Stimulated activated CD8-positive, alpha-beta memory T cell treated with anti-CD3 and anti-CD28 coated beads, Interleukin-4, amount 100 ng/mL, for 1 hour (primary cell): ENCODE results near the gene HS3ST3A1.
"Not testable (repeated sequence)": the region's sequence is repeated elsewhere in the genome, so short reads cannot be mapped to it uniquely, and the experiment has no call there.

Experiments
- DNase-seq, 2 donors: peaks; one replicate each; pipeline ENCODE4 v3.0.0-alpha.2; 2020; ENCODE audit warnings: low read depth in 2 of 2, low spot score in 1 of 2

Gene HS3ST3A1

DNA sequence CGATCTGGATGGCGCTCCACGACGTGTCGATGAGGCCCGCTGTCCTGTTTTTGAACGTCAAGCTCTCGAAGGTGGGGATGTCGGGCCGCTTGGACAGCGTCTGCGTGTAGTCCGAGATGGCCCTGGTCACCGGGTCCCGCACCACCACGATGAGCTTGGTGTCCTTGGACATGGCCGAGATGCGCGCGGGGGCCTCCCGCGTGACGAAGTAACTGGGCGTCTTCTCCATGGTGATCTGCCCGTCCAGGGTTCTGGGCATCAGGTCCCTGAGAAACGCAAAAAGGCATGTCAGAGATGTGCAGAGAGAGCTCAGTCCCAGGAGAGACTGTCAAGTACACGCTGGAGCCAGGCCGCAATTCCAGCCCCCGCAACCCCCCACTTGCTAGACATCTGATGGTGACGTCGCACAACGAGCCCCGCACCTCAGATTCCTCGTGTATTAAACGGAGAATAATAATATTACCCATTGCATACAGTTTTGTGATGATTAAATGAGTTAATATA, 105.1 kb downstream of the HS3ST3A1 start:
- DNase-seq = not testable (repeated sequence)

DNA sequence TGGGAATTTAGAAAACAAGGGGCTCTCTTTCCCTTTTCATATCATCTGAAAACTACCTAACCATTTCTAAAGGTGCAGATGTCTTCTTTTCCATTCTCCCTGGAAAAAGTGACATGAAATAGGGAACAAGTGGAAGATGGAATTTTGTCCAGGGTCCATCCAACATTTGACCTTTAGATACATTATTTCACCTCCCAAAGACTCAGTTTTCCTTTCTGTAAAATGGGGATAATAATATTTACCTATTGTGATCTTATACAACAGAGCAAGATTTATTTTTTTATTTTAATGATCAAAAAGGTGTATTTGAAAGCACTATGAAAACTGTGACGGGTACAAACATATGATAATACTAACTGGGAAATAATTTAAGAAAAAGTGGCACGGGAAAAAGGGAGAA, 106.3 kb downstream of the HS3ST3A1 start:
- DNase-seq = no peak

DNA sequence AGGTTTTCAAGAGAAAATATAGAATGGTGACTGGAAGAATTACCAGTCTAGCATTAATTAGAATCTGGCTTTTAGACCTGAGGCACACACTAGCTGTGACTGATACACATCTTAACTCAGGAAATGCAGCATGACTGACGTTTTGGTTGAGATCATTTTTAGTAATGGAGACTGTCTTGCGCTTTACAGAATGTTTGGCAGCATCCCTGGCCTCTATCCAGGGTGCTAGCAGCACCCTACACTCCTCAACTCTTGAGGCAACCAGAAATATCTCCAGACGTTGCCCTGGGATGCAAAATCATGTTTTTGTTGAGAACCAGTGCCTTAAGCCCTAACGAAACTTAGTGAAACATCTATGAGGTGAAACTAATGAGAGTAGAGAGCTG, 109.0 kb downstream of the HS3ST3A1 start:
- DNase-seq = no peak

DNA sequence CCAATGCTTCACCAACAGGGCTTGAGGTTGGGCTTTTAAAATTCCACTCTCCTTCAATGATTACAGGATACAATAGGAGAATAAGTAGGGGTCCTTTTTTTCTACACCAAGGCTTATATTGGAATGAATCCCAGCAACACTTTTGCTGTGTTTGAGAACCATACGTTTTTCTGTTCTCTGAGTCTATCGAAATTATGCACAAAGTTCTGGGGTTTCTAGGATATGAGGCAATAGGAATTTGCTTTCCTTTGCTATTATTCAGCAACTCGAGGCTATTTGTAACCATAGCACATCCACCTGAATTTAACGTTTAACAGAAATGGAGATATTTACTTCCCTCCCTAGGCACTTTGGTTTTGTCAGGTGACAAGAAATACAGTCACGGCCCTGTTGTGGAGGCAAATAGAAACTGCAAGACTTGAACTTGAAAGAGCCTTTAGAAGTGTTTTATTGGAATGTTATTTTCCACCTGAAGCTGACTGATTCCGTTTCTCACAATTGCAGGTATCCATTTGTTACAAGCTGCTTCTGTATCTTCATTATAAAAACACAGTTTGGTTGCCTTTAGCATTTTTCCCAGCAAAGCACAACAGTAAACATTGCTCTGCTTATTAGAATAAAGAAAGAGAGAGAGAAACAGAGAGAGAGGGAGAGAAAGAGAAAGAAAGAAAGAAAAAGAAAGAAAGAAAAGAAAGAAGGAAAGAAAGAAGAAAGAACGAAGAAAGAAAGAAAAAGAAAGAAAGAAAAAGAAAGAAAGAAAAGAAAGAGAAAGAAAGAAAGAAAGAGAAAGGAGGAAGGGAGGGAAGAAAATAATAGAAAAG, 109.6 kb downstream of the HS3ST3A1 start:
- no peak for DNase-seq

DNA sequence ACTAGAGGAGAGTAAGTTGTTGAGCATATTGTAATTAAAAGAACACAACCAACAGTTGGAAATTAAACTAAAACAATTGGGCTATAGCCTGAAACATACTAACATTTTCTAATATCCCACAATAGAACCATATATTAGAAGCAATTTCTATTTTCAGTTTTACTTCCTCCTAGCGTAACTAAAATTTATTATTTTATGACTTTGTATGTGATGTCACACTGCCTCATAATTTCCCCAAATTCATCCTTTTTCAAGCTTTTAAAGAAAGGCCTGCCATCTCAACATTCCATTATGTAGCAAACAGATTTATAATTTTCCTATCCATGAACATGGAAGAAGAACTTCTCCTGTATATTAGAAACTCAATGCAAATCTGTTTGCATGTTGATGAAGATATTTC, 110.2 kb downstream of the HS3ST3A1 start:
- DNase-seq = no peak

DNA sequence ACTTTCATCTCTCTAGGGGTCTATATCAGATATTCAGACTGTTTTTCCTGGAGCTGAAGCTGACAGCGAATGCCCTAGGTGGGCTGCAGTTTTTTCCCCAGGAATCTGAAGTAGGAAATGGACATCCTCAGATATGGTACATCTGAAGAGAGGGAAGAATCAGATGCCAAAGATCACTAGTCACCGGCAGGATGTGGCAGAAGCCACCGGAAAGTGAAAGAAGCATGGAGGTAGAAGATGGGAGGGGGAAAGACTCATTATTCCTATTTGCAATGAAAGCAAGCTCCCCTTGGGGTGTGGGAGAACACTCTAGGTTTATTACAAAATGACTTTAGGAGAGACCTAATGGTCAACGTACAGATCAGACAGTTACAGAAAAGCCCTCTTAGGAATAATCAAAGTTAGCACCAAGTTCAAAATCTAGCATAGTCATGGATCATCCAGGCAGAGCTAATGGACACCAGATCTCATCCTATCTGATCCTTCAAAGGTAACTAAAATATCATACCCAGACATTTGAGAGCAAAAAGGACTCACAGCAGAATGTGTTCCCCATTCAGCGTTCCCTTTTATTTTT, 110.7 kb downstream of the HS3ST3A1 start:
- DNase-seq = no peak

DNA sequence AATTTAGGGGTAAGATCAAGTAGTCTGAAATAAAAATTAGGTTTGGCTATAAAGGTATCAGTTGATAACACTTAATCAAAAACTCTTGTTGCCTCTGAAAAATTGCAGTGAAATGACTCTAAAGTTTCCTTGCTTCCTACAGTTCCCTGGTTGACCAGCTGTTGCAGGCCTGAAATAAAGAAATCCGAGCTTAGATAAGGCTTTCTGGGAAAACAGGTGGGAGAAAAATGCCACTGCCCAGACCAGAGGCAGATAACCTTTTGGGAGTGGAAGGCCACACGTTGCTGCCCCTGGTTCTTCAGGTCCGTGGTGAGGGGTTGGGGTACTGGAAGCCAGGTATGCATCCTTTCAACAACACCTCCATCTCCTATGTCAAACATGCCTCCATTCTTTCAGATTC, 111.3 kb downstream of the HS3ST3A1 start:
- no peak for DNase-seq

DNA sequence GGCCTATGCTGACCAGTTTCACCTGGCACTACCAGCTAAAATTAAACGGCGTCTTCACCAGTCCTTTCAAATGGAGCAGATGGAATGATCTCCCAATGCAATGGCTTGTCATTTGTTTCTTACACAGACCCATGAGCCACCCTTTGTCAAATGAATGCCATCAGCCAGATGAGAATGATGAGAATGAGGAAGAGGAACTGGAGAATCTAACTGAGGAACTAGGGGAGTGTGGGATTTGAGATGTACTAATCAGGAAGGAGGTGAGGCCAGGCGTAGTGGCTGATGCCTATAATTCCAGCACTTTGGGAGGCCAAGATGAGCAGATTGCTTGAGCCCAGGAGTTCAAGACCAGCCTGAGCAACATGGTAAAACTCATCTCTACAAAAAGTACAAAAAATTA, 116.4 kb downstream of the HS3ST3A1 start:
- no peak for DNase-seq

DNA sequence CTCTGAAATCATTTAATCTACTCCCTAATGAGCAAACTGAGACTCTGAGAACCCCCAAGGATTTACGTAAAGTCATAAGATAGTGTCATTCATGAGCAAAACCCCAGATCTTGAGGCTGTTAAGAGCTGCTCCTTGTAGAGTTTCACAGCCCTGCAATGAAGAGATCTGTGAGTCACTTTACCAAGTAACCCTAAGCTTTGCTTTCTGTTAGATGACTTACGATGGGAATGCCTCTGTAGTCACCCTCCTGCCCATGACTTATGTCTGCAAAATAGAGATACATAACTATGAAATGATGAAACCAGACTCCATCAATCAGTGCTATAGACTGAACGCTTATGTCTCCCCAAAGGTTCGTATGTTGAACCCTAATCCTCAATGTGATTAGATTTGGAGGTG, 117.7 kb downstream of the HS3ST3A1 start:
- no peak for DNase-seq

DNA sequence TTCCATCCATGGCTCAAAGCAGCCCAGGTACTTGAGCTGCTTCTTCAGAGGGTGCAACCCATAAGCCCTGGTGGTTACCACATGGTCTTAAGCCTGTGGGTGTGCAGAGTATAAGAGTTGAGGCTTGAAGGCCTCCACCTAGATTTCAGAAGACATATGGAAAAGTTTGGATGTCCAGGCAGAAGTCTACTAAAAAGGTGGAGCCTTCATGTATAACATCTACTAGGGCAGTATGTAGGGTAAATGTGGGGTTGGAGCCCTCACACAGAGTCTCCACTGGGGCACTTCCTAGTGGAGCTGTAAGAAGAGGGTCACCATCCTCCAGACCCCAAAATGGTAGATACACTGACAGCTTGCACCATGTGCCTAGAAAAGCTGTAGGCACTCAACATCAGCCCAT, 120.9 kb downstream of the HS3ST3A1 start:
- no peak for DNase-seq

DNA sequence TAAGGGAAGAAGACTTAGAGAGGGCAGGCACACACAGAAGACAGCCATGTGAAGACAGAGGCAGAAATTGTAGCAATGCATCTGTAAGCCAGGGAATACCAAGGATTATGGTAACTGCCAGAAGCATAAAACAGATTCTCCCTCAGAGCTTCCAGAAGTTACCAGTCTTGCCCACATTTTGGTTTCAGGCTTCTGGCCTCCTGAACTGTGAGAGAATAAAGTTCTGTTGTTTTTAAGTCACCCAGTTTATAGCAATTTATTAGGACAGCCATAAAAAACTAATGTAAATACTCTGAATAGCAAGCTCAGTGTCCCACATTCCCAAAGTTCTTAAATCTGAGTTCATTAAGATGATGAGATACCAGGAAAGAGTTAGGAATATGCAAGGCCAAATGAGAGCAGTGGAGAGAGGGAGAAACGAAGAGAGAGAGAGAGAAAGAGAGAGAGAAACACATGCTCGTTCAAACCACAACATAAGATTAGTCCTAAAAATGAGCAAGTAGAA, 123.4 kb downstream of the HS3ST3A1 start:
- no peak for DNase-seq

DNA sequence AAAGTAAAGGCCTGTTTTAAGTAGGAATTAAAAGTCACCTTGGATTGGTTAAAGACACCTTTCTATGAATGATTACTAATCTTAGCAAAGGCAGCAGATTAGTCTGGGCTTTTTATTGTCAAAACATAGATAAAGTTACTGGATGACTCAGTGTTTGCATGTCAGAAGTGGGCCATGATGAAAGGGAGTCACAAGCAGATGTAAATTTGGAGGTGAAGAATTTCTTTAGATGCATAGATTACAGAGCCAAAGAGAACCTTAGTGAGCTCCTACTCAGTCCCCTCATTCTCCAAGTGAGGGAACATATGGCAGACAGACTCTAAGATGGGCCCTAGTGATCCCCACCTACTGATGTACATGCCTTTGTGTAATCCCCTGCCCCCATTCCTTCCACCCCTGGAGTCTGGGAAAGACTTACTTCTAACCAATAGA, 124.5 kb downstream of the HS3ST3A1 start:
- no peak for DNase-seq

DNA sequence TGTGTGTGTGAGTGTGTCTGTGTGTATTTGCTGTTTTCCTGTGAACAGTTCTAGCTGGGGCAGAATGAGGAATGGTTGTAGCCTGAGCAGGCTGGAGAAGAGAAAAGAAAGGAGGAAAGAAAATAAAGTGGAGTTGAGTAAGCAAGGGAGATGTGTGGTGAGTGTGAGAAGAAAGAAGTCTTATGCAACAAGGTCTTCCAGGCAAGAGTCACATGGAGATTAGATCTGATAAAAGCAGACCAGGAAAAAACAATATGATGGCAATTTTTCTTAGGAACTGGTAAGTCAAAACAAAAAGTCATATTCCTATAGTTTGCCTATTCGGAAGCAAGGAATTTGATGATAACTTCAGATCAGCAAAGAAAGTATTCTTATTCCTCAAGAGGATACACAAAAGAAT, 125.0 kb downstream of the HS3ST3A1 start:
- no peak for DNase-seq

DNA sequence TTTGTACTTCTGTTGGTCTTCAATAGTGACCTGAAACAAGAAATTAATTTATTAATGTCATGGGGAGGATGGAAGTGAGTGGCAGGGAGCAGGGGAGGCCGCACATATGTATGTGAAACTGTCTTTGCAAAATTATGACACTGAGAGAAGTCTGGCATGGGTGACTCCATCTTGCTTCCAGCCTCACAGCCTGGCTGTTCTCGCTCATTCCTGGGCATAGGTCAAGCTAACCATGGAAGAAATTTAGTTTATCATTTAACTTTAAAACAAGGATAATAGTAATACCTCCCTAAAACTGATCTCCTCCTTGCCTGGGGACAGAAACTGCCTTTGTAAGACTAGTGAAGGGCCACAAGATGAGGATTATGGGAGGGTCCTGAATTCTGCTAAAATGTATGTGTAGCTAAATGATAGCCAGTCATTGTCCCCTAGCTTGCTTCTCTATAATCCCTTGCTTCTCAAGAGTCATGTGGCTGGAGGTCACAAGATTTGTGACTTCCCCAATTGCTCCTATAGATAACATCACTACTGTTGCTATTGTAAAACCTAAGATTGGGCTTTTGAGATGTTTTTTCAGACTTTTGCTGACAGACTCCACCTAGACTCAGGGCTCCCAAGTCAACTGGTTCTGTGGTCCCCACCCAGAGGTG, 126.0 kb downstream of the HS3ST3A1 start:
- no peak for DNase-seq

DNA sequence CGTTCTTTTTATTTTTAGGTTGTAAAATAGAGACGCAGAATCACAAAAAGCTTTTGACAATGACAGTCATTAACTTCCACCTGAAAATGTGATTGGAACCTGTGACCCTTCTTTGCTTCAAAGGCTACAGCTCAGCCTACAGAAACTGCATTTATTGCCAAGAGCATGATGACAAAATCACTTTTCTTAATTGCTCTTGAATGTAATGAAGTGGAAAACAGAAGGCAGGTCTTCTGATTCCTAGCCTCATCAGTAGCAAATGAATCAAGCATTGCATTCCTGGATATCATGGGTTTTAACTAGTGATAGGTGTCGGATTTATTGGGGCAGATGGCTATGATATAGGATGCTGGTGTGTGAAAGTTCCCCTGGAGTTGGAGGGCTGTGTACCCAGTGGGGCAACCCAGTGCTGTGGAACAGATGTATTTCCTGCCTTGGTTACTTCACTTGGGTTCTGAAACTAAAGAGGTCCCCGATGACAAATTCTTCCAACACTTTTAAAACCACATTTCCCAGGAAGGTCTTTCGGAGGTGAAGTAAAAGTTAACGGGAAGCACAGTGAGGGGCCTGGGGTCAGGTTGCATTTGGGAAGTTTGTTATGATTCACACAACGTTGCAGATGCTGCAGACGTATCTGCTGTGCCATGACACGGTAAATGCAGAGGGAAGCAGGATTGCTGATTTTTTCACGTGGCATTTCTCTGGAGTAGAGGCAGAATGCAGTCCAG, 127.5 kb downstream of the HS3ST3A1 start:
- DNase-seq = no peak

DNA sequence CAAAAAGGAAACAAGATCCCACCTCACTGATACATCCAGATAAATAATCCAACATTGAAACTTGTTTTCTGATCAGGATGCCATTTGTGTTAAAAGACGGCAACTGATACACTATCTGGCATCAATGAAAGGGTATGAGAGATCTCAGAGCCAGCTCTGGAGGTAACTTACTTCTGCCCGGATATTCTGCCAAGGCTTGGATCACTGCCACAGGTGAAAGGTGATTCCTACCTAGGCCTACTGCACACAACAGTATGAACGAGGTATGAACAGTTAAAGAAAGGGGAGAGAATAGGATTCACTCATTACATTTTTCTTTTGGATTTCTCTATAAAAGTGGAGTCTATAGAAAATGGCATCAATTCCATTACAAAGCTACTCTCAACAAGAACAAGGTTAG, 136.1 kb downstream of the HS3ST3A1 start:
- no peak for DNase-seq

DNA sequence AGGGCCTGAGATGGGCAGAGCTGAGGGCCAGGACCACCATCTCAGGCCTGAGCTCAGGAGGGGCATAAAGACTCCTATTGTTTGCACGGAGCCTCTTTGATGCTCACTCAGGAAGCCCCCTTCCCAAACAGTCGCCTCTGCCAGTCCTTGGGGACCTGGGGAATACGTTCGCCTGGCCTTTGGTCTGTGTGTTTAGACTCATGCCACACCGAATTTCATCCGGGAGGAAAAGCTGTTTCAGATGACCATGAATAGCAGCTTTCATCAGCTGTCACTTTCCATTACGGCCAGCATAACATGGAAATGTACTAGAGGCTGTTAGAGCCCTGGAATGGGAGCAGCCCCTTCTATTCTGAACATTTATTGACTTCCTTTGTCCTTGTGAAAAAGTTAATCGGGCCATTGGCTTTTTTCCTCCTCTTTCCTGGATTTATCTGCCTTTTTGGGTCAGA, 139.0 kb downstream of the HS3ST3A1 start:
- no peak for DNase-seq

DNA sequence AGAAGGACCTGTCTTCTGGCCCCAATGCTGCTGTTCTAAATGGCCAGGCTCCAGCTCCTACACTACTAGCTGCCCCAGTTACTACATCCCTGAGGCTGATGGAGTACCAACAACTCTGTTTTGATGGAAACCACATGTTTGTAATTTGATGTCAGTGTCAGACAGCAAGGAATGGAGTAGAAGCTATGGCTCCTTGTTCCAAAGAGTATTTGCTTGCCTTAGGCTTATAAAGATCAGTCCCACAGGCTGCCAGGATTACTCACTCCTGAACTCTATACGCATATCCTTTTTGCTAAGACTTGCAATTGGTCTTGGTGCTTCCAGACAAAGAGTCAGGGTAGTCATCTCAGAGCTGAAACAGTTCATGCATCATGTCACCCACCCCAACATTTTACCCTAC, 139.6 kb downstream of the HS3ST3A1 start:
- no peak for DNase-seq

DNA sequence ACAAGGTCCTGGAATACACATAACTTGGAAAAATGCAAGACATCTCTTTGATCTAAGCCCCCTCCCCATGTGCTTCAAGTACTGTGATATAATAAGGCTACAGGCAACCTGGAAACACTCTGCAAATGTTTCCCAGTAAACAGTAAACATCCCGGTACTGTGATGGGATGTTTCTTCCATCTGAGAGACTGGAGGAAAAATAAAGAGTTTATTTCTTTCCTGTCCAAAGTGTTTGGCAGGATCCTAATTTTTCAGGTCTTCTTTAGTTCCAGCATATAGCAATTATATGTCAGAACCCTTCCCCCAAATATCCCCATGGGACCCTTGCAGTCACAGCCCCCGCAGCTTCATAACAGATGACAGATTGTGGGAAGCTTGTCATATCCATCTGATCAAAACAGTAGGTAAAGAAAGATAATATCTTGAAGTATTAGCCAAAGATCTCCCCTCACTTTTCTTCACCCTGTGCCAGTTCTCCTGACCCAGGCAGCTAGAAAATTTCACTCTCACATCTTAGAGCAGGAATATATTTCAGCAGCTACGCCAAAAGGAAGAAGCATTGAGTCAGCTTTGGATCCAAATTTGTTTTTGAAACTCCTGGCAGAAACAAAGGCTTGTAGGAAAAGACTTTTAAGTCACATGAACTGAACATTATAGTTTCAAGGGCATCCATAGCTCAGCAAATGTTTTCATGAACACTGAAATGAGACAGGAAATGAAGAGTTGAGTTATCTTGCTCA, 141.3 kb downstream of the HS3ST3A1 start:
- DNase-seq = no peak

DNA sequence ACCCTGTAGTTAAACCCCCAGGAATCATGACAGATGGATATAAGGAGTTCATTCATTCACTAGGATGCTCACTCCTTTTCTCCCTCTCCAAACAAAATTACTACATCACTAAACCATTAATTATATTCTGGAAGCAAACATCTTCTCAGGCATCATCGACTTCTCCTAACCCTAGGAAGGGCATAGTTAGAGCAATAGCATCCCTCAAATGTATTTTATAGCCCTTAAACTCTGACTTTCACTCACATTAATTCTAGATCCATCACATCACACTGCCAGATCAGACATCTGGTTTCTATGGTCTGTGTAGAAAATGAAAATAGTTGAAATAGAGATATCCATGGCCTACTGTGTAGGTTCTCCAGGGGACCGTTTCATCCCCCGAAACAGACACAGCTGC, 143.9 kb downstream of the HS3ST3A1 start:
- no peak for DNase-seq
